GM19099 (cell line): ENCODE data around the gene ACO2.

Experiments used
- POLR2A ChIP-seq: IDR thresholded peaks from 3 replicates; pipeline ENCODE4 v1.6.1; 2011; ENCODE audit warnings: low read depth; ENCODE audit not compliant: insufficient read length; ENCODE audit errors: extremely low read depth

ACO2 gene

DNA sequence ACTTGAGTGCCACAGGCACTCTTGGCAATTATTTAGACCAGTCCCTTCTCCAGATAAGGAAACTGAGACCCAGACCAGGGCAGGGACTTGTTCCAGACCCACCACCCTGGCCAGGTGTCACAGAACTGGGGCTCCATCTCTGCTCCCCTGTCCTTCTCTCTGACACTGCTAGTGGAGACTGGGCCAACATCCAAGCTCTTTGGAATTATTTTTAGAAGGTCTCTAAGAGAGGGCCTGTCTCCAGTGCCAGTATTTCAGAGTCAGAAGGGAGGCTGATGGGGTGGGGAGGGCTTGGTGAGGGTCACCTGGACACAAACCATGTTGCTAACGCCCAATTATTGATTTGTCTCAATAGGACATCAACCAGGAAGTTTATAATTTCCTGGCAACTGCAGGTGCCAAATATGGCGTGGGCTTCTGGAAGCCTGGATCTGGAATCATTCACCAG is 42.6 kb downstream of the ACO2 start:
- no peak for TF ChIP-seq POLR2A

DNA sequence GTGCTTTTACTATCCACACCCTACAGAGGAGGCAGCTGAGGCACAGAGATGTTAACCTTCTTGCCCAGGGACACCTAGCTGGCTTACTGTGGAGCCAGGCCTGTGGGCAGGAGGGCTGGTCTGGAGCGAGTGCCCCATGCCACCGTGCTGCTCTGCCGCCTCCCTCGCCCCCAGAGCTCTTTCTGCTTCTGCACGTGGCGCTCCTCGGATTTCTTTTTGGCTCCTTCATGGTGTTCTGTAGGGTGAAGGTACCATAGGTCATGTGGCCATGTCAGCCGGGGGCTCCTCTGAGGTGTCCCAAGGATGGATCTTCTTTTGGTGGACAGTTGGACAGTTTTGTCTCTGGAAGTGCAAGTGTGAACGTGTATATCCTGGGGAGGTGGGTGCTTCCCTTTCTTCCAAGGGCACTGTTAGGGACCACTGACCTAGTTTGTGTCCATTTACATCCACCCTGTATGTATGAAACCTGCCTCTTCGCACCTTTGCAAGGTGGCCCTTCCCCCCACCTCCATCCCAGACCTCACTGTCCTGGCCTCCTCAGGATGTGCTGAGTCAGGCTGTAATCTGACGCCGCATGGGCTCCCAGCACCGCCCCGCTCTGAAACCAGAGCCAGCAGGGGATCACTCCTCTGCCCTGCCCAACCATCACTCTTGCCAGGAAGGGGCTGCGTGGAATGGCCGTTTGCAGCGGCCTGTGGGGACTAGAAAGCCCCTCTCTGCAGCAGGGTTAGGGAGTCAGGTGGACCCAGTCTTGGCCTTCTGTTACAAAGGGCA is 43.7 kb downstream of the ACO2 start:
- no peak for TF ChIP-seq POLR2A

DNA sequence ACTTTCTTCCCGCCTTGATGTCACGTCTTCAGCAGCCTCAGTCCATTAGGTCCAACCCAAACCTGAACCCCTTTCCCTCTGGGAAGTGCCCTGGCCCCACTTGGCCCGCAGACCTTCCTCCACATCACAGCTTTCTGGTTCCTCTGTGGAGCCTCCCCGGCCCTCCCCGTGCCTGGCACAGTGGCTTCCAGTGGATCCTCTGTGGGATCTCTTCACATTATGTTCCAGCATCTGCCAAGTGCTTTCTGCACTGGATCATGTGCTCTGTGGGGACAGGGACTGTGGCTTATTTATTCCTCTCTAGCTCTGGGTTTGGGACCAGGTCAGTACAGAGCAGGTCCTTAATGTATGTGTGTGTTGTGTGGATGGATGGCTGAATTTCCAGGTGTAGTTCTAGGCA is 44.5 kb downstream of the ACO2 start:
- no peak for TF ChIP-seq POLR2A

GRCh38 chr22:41516462-41516861 is 47.5 kb downstream of the ACO2 start:
- TF ChIP-seq POLR2A, result no peak

DNA sequence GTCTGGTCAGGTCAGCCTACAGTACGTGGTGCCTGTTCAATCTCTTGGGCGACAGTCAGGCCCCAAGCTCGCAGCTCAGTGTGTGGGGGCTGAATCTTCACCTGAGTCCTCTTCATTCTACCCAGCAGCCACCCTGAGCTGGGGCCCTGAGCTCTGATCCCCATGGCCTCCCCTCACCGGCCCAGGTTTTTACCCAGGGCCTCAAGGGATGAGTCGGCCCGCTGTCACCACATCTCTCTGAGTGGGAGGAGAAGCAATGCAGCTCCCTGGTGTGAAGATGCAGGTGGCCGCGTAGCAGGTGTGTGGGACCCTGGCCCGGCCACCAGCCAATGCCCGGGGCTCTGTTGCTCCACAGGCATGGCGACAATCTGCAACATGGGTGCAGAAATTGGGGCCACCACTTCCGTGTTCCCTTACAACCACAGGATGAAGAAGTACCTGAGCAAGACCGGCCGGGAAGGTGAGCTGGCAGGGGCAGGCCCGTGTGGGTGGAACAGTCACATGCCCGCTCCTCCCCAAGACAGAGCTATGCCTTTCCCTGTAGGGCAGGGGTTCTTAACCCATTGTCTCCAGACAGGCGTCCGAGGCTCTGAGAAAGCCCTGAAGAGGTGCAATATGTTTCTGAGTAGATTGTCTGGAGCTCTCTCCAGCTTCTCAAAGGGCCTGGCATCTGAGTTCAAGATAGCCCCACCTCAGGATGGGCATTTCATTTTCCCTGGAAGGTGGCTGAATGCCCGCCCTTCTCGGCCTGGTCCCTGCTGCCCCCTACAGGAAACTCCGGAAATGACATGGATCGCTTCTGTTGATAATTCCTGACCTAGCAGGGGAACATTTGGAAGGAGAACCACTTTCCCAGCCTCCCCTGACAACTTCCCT is 48.5 kb downstream of the ACO2 start:
- TF ChIP-seq POLR2A, result no peak

DNA sequence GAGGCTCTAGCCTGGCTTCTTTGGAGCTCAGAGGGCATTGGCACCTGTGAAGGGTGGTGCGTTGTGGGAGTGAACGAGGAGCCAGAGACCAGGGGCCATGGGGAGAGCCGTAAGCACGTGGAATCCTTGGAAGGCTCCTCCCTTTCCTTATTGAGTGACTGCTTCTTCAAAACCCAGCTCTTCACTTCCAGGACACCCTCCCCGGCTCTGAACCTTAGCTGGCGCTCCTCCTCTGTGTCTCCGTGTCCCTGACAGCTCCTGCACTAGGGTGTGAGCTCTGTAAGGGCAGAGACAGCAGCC is 49.1 kb downstream of the ACO2 start:
- no peak for TF ChIP-seq POLR2A

DNA sequence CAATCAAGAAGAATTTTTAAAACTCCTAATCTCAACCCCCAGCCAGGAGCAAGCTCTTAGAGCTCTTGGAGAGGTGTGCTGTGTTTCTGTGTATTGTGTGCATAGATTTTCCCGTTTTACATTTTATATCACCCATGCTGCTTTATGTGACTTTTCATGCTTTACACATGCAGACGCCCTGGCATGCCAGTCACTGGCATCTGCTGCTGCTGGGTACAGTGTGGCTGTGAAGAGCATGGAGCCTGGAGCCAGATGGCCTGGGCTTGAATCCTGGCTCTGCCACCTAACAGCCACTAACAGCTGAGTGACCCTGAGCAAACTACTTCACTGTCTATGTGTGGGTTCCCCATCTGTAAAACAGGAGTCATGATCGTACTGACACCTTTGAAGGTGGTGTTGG is 52.2 kb downstream of the ACO2 start:
- TF ChIP-seq POLR2A, result no peak

- no peak for TF ChIP-seq POLR2A
Observed at GRCh38 chr22:41522813-41523212, 53.9 kb downstream of the ACO2 start.

GRCh38 chr22:41523464-41524221 is 54.7 kb downstream of the ACO2 start:
- TF ChIP-seq POLR2A, result no peak

DNA sequence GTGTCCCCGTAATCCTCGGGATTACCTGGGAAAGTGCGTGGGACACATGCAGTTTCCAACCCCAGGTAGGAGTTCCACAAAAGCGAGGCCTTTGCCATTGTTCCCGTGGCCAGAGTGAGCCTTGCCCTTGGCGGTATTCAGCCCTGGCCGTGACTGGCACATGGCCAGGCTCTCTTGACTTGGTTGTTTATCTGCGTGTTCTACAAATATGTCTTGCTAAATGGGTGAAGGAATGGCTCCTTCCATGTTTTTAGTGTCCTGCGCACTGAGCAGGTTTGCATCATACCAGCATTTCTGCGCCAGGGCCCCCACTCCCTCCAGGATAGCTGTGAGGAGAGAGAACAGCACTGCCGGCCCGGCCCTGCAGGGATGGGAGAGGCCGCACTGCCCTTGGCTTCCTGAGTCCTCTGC is 55.3 kb downstream of the ACO2 start:
- no peak for TF ChIP-seq POLR2A

- TF ChIP-seq POLR2A, result no peak
Observed at GRCh38 chr22:41524809-41525449, 56.0 kb downstream of the ACO2 start.

DNA sequence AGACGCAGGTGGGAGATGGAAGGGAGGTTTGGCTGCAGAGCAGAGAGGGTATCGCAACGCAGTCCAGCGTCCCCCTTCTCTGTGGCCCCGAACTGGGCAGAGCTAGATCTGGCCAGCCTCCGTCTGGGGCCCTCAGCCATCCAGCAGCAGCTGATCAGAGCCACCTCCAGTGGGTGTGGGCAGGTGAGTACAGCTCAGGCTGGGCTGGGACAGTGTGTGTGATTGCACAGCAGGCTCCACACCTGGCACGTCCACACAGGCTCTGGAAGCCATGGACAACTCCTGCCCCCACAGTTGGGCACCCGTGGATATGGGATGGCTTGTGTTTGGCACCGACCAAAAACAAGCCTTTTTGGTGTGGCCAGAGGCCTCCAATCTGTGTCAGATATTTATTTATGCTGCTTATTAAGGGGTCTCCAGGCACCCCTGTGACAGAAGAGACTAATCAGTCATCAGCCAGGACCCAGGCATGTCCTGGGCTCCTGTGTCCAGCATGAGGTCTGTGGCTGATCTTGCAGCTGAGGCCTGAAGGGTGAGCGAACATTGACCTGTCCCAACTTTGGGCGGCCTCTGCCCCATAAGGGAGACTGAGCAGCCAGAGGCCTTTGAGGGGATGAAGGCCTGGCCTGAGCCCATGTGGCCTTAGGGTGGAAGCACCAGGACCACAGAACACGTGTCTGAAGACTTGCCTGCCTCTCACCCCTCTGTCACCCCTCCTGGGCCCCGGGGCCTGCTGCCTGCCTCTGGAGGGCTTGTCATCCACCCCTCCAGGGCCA is 56.7 kb downstream of the ACO2 start:
- TF ChIP-seq POLR2A, result no peak

GRCh38 chr22:41526226-41526829 is 57.4 kb downstream of the ACO2 start:
- TF ChIP-seq POLR2A, result no peak

DNA sequence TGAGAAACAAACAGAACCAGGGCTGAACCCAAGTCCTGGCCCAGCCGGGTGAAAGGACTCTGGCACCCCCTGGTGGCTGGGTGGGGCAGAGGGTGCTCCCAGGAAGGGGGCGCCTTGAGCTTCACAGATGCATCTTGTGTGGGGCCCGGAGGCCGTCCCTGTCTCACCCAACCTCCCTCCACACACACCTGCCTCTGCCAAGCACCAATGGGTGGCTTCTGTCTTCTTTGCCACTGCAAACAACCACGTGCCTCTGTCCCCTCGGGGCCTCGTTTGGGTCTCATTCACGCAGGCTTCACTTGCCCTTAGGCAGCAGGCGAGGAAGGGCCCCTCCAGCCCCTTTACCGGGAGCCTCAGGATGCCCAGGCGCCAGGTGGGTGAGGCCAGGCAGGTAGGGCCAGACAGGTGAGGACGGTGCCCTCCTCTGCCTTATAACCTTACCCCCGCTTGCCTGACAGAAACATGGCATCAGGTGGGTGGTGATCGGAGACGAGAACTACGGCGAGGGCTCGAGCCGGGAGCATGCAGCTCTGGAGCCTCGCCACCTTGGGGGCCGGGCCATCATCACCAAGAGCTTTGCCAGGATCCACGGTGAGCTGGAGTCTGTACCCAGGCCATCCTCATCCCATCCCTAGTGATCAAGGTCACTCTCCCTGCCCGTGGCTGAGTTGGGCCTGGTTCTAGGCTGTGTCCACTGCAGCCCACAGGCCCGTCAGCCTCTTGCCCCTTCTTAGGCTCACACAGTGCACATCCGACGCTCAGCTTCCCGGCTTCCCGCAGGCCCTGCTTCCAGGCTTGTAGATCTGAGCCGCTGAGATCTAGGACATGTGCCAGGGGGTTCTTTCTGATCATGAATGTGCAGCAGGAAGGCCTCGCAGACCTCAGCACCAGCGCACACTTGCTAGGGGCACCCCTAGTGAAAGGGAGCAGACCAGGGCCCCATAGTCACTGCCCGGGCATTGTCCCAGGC is 58.2 kb downstream of the ACO2 start:
- TF ChIP-seq POLR2A, result no peak
